GM21390 (cell line): ENCODE measurements around the gene TBC1D22B.

Experiments
- ATAC-seq: cut with Tn5 transposase; IDR thresholded peaks from one replicate; pipeline ENCODE4 v1.9.1; 2021; ENCODE audit not compliant: unreplicated experiment

Gene TBC1D22B, protein sequence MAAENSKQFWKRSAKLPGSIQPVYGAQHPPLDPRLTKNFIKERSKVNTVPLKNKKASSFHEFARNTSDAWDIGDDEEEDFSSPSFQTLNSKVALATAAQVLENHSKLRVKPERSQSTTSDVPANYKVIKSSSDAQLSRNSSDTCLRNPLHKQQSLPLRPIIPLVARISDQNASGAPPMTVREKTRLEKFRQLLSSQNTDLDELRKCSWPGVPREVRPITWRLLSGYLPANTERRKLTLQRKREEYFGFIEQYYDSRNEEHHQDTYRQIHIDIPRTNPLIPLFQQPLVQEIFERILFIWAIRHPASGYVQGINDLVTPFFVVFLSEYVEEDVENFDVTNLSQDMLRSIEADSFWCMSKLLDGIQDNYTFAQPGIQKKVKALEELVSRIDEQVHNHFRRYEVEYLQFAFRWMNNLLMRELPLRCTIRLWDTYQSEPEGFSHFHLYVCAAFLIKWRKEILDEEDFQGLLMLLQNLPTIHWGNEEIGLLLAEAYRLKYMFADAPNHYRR

DNA sequence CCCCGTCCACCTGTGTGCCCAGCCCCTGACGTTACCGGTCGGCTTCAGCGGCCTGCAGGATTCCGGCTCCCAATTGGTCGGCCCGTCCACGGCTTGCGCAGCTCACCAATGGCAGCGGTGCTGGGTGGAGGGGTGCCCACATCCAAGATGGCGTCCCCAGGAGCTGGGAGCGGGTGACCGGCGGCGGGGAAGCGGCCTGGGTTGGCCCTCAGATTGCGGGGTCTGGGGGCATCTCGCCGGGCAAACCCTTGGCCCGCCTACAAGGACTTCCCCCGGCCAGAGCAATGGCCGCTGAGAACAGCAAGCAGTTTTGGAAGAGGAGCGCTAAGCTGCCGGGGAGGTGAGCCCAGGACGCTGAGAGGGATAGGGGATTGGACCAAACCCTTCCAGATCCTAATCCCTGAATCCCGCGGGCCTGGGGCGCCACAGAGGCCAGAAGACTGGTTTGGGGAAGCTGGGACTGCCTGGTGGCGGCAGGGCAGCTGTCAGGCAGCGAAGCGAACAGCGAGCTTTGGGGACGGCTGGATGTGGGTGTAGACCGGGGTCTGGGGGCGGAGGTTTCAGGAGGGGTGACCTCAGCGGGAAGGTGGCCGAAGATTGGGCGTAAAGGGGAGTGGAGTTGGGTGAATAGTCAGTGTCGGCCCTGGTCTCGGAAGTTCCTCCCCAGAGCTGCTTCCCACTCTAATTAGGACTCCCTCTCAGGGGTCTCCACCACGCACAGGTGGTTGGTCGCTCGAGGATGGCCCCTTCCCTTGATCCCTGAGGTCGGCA, at the start of gene TBC1D22B, which contains the start of gene TMEM217:
Gene TBC1D22B (plus strand): TSS at position 139 of the 771 bp plus-strand sequence. CDS start 146 bp downstream, at position 285.
Gene TMEM217 (minus strand): TSS at position 511 of the 771 bp plus-strand sequence. CDS start 39,114 bp downstream, outside the sequence.
- ATAC-seq, result peak; percentile 96

DNA sequence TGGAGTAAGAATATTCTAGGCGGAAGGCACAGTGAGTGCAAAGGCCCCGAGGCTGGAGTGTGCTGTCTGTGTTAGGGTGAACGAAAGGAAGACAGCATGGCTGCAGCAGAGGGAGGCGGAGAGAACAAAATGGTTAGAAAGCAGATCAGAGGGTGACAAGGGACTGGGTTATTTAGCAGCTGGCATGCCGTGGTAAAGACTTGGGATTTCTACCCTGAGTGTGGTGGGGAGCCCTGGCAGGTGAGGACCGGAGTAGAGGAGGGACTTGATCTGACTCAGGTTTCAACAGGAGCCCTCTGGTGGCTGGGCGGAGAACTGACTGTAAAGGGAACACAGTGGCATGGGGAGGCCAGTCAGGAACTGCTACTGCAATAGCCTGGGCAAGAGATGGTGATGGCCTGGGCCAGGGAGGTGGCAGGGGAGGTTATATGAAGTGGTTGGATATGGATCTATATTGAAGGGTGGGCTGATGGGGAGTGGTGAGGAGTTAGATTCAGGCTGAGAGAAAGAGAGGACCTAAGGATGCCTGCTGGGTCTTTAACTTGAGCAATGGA, 49.6 kb upstream of the TBC1D22B start:
- peak; percentile 73 for ATAC-seq

DNA sequence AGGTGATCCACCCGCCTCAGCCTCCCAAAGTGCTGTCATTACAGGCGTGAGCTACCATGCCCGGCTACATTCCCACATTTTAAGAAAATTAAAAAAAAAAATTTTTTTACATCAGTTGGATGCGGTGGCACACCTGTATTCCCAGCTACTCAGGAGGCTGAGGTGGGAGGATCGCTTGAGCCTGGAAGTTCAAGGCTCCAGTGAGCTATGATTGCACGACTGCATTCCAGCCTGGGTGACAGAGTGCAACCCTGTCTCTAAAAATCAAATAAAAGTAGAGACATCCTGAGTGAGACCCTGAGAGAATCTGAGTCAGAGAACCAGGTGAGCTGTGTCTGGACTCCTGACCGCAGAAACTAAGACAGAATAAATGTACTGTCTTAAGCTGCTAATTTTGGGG, 48.8 kb upstream of the TBC1D22B start:
- no peak for ATAC-seq

DNA sequence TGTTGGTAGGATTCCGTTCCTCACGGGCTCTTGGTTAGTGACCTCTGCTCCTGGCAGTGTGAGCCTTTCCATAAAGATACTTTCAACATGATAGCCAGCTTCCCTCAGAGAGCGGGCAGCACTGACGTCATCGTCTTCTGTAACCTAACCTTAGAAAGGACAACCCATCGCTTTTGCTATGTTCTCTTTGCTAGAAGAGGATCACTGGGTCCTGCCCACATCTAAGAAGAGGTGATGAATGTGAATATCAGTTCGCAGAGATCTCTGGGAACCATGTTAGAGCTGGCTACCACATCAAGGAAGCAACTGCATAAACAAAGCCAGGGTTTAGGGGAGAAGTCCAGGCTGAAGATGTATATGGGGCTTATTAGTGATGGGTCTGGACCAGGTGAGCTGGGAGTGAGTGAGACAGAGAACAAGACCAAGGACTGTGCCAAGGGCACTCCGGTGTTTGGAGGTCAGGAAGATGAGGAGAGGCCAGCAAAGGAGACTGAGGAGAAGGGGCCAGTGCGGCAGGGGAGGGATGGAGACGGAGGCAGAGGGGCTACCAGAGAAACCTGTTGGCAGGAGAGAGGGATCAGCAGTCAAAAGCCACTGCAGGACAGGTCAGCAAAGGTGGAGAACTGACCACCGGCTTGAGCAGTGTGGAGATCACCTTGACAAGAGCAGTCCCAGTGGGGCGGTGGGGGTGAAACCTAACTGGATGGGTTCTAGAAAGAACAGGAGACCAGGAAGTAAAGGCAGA, 47.9 kb upstream of the TBC1D22B start:
- ATAC-seq, result no peak

DNA sequence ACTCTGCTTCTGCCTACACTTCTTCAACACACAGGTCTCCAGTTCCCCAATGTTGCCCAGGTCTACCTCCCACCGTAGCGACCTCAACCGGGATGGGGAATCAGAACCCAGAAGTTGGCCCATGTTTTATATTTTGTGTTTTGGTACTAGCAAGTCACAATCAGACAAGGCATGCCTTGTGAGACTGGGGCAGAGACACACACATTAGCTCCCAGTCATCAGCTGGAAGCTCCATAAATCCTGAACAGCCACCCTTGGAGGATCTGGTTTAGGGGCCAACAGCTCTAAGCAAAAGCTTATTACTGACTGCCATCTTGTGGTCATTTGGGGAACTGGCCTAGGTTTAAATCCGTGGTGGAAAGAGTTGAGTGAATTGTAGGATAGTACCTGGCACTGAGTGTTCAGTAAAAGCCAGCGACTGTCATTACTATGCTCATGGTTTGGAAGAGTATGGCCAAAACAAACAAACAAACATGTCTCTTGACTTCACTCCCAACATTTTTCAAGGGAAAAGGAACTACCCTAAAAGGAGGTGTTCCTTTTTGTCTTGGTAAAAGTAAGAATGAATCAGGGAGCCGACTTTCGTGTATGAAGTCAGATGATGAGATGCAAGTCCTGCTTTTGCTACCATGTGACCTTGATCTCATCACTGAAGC, 47.1 kb upstream of the TBC1D22B start:
- ATAC-seq, result no peak

DNA sequence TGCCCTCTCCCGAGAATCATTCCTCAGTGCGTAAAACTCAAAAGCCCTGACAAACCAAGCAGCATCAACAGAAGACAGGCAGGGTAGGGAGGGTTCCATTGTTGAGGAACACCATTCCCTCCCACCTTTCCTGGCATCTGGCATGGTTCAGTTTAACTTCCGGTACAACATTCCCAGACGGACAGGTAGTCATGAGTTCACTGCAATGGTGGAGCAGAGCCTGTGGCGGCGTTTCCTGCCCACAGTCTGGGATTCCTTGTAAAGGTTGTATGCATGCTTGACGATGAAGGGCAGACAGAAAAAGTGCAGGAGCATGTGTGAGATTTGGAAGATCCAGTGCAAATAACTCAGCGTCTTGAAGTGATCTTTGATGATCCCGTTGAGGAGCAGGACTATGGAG, 45.3 kb upstream of the TBC1D22B start:
- ATAC-seq, result no peak

DNA sequence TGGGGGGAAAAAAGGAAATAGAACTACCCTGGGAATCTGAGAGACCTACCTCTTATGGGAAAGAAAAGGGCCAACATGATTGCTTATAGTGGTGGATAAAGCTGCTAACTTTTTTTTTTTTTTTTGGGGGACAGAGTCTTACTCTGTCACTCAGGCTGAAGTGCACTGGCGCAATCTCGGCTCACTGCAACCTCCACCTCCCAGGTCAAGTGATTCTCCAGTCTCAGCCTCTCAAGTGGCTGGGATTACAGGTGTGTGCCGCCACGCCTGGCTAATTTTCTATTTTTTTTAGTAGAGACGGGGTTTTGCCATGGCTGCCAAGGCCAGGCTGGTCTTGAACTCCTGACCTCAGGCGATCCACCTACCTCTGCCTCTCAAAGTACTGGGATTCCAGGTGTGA, 39.5 kb upstream of the TBC1D22B start:
- no peak for ATAC-seq

DNA sequence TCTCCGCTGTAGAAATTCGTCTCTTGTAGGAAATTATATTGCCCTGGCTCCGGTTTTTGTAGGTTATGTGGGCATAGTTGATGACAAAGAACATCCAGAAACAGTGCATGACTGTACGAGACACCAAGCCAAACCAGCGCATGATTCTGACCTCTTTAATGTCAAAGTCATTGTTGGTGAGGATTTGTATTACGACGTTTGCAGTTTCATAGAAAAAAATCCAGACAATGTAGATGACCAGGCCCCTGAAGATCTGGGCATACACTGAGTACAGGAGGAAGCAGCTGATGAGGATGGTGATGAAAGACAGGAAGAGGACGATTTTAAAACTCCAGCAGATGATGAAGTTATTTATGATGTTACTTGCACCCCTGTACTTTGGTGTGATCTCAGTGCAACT, 39.1 kb upstream of the TBC1D22B start:
- no peak for ATAC-seq

DNA sequence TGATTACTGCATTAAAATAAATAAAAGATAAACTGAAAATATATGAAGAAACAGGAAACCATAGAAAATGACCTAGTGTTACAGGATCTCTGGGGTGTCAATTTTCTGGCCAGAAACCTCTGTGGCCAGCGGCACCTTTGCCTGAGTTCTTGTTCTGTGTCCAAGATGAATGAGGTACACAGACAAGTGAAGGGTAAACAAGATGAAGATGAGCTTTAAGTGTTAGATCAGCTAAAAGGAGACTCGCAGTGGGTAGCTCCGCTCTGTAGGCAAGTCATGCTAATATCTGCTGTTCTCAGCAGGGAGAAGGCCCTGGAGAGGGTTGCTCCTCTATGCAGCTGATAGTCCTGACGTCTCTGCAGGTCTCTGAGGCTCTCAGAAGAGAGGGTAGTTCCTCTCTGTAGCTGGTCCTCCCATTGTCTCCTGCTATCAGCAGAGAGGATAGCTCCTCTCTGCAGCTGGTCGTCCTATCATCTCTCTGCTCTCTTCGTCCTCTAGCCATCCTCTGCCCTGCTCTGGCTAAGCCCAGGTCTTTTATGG, 35.9 kb upstream of the TBC1D22B start:
- ATAC-seq, result peak; percentile 14

DNA sequence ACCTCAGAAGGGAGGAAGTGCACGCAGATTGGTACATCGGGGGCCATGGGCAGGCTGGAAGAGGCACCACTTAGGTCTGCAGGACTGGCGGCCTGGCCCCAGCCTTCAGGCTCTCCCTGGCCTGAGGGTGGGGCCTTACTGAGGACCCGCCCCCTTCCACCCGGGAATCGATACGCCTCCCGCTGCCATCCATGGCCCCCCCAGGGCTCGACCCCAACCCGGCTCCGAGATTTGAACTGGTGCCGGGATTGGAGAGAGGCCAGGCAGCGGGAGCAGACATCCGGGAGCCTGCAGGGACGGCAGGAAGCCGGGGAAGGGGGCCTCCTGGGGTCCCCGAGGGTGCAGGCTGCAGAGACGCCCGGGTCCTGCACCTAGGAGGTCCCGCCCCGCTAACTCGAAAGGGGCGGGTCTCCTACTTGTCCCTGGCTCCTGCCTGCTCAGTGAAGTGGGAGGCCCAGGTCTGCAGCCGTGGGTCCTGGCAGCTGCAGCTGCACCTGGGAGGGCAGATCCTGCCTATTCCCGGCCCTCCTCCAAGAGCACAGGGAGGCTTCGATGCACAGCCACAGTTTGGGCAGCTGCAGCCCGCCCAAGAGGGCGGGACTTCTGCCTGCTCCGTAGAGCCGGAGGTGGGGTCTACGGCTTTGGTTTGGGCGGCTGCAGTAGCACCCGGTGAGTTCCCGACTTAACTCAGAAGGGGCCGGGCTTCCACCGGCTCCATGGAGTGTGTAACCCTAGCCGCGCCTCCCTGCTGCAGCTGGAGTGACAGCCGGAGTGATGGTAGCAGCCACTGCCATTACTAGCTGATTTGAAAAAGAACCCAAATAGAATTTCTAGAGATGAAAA, 35.2 kb upstream of the TBC1D22B start:
- ATAC-seq, result peak; percentile 87

DNA sequence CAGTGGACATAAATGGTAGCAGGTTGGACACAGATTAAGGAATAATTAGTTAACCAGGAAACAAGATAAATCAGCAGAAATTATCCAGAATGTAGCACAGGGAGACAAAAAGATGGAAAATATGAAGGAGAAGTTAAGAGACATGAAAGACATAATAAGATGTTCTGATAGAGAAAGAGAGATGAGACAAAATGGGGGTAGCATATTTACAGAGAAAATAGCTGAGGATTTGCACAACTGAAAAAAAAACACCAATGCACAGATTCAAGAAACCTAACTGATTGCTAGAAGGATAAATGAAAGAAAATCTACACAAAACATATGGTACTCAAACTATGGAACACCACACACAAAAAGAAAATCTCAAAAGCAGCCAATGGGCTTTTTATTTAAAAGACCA, 34.6 kb upstream of the TBC1D22B start:
- no peak for ATAC-seq

DNA sequence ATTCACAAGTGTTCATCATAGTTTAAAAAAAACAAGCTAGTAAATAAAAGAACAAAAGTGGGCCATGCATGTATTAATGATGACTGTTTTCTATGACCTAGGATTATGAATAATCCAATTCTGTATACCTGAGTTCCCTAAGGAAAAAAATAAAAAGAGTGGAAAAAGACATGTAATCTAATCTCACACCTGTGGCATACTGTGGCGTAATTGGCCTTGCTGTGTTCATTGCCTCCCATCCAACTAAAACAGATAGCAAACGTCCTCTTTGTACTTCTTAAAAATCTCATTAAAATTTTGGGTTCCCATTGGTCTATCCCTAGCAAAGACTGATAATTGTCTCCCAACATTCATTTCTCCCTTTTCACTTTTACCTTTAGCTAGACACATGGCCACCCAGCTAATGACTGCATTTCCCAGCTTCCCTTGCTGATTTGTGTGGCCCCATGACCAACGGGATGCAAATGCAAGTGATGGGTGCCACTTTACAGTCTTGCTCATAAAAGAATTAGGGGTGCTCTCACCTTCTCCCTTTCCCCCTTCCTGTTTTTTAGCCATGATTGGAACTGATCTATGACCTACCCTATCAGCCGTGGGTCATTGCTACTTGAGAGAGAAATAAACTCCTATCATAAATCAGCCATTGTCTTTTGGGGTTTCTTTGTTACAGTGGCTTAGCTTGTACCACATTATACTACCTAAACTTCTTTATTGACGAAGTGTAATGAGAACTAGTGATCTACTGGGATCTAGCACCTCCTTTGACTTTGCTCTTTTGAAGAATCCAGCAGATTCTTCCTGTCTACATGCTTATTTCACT, 32.0 kb upstream of the TBC1D22B start:
- no peak for ATAC-seq

DNA sequence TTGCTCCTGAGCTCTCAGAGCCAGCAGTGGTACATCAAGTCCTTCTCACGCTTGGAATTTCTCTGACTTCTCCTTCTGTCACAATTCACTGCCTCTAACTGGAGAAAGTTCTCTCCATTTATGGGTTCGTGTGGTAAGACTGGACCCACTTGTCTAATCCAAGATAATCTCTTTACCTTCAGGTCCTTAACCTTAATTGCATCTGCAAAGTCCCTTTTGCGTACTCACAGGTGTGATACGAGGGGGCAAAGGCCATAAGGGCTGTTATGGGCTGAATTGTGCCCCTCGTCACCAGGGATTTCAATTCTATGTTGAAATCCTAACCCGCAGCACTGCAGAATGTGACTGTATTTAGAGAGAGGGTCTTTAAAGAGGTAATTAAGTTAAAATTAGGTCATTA, 27.5 kb upstream of the TBC1D22B start:
- no peak for ATAC-seq

DNA sequence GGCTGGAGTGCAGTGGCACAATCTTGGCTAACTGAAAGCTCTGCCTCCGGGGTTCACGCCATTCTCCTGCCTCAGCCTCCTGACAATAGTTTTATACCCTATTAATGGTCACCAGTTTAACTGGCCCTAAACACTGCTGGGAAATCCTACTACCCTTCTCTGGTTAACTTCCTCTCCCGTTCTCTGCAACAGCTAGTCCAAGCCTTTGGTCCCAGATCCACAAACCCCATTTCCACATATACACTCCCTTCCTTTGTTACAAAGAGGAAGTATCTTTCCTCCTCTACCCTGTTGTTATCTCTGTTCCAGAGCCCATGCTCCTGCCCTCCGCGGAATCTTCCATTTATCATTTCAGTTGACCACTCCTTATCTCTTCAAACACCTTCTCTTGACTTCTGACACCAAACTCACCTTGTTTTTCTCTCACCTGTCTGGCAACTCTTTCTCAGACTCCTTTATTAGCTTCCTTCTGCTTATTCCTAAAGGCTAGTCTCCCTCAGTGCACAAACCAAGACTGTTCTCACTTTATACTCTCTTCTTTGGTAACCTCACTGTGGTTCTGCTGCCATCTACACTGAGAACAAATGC, 25.0 kb upstream of the TBC1D22B start:
- ATAC-seq, result no peak

DNA sequence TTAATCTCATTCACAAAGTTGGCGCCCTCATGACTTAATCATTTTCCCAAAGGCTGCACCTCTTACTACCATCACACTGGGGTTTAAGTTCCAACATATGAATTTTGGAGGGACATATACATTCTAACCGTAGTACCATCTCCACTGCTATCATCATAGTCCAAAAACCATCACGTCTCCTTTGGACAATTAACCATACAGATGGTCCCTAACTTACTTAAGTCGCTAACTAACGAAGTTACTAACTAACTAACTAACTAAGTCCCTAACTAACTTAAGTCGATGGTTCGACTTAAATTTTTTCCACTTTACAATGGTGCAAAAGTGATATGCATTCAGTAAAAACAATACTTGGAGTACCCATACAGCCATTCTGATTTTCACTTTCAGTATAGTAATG, 24.0 kb upstream of the TBC1D22B start:
- no peak for ATAC-seq

DNA sequence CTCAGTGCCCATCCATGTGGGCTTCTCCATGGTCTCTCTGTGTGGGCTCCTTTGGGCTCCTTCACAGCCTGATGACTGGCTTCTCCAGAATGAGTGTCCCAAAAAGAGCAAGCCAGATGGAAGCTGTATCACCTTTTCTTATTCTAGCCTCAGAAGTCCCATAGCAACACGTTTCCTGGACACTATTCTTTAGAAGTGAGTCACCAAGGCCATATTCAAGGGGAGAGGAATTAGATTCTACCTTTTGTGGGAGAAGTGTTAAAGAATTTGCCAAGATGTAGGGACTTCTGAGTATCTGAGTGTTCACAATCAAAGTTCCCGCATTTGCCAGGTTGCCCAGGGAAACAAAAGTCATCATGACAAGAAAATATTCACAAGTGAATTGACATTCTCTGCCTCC, 20.7 kb upstream of the TBC1D22B start:
- ATAC-seq, result no peak

DNA sequence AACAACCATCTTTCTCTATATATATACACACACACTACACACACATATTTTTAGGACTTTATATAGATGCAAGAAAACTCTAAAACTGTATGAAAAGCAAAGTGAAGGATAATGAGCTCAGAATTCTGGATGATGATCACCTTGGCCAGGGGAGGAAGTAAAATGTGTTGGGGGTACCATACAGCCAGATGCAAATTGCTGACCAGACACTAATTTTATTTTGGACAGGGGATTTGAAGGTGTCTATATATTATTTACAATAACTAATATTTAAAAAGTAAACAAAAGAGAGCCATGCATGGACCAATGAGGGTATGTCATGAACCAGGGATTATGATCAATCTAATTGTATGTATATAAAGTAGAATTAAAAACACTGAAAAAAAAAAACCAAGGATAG, 19.8 kb upstream of the TBC1D22B start:
- no peak for ATAC-seq

DNA sequence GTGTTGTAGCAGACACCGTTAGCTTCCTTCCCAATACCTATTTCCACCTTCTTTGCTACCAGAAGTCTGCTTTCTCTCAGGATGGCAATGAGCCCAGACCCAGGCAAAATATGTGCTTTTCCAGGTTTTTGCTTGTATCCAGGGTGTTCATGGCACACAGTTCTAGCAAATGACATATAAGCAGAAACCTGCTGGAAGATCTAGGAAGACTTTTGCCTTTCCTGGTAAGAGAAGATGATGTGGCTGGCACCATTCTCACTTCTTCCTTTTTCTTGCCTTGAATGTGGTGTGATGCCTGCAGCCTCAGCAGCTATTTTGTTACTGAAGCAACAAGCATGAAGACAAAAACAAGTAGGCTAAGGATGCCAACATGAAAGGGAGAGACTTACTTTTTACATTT, 19.2 kb upstream of the TBC1D22B start:
- no peak for ATAC-seq
